Measurements from ENCODE around the gene EBF3. TPM values are rescaled to one million over a fixed set of nuclear protein-coding genes. Genes with fewer than 3 reads are reported as not detected.

Gene EBF3
- total RNA-seq, 2 donors from 2014 or later: 0.12 to 0.80 TPM

GRCh38 chr10:129912166-129912917 lies 51.7 kb downstream of the EBF3 start:
- Histone ChIP-seq H3K9me3 (no peaks in the 10 kb centered on the region), H3K9ac (ENCODE audit: low read depth in 2 of 2, low read length in 2 of 2) (no peak overlapping the region), H3K27me3 (no peaks in the 10 kb centered on the region), H3K4me3 (no peak overlapping the region), H3K4me1 (no peaks in the 10 kb centered on the region), H3K36me3 (no peaks in the 10 kb centered on the region), H3K27ac (no peak overlapping the region)
- intact Hi-C loops (cut with DNase I): no loop called here
- TF ChIP-seq, protein P1, sequence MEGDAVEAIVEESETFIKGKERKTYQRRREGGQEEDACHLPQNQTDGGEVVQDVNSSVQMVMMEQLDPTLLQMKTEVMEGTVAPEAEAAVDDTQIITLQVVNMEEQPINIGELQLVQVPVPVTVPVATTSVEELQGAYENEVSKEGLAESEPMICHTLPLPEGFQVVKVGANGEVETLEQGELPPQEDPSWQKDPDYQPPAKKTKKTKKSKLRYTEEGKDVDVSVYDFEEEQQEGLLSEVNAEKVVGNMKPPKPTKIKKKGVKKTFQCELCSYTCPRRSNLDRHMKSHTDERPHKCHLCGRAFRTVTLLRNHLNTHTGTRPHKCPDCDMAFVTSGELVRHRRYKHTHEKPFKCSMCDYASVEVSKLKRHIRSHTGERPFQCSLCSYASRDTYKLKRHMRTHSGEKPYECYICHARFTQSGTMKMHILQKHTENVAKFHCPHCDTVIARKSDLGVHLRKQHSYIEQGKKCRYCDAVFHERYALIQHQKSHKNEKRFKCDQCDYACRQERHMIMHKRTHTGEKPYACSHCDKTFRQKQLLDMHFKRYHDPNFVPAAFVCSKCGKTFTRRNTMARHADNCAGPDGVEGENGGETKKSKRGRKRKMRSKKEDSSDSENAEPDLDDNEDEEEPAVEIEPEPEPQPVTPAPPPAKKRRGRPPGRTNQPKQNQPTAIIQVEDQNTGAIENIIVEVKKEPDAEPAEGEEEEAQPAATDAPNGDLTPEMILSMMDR (IDR thresholded peaks at IDR 0.05): no peak
- DNase-seq: no peak

- Histone ChIP-seq H3K27me3 (no peaks in the 10 kb centered on the region), H3K4me3 (no peak overlapping the region), H3K9me3 (no peaks in the 10 kb centered on the region), H3K9ac (ENCODE audit: low read depth in 2 of 2, low read length in 2 of 2) (no peak overlapping the region), H3K27ac (no peak overlapping the region), H3K4me1 (no peaks in the 10 kb centered on the region), H3K36me3 (no peaks in the 10 kb centered on the region)
- DNase-seq: no peak
- intact Hi-C loops (cut with DNase I): no loop called here
- TF ChIP-seq, protein P1 (IDR thresholded peaks at IDR 0.05): no peak
Observed at GRCh38 chr10:129911451-129912165, 52.5 kb downstream of the EBF3 start.

- Histone ChIP-seq H3K27me3 (no peaks in the 10 kb centered on the region), H3K36me3 (no peaks in the 10 kb centered on the region), H3K27ac (no peak overlapping the region), H3K9me3 (no peaks in the 10 kb centered on the region), H3K4me3 (no peak overlapping the region), H3K9ac (ENCODE audit: low read depth in 2 of 2, low read length in 2 of 2) (no peak overlapping the region), H3K4me1 (no peaks in the 10 kb centered on the region)
- no peak for DNase-seq
- intact Hi-C loops (cut with DNase I): no loop called here
- TF ChIP-seq, protein P1 (IDR thresholded peaks at IDR 0.05): no peak
Observed at GRCh38 chr10:129910861-129911260, 53.2 kb downstream of the EBF3 start.

DNA sequence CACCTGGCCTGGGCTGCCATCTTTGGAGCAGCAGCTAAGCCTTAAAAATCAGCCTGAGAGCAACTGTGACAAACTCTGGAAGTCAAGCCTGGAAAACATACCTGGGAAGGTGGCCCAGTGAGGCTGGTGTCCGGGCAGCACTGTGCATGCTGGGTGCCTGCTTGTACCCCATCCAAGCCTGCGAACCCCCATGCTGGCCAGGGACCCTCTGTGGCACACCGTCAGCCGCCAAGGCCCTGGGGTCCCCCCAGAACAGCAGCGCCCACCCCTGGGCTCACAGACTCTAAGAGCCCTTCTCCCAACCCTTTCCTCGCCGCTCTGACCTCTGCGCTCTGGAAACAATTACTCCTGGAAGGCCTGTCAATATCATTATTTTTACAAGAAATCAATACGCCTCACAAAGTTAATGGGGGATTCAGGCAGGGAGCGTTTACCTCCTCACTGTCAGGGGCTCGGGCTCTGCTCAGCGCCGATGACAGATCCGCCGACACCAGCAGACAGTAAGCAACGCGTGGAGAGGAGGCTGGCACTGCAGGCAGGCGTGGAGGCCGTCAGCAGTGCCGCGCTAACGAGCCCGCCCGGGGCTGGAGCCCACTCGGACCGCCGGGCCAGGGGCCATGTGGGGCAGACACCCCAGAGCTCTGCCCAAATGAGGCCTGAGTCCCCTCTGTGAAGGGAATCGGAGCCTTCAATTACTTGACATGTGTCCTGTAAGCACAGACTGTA lies 54.4 kb downstream of the EBF3 start:
- intact Hi-C loops (cut with DNase I): no loop called here
- Histone ChIP-seq H3K4me1 (no peaks in the 10 kb centered on the region), H3K36me3 (no peaks in the 10 kb centered on the region), H3K9ac (ENCODE audit: low read depth in 2 of 2, low read length in 2 of 2) (no peak overlapping the region), H3K27ac (no peak overlapping the region), H3K4me3 (no peak overlapping the region), H3K27me3 (no peaks in the 10 kb centered on the region), H3K9me3 (no peaks in the 10 kb centered on the region)
- TF ChIP-seq, protein P1 (IDR thresholded peaks at IDR 0.05): no peak
- no peak for DNase-seq

DNA sequence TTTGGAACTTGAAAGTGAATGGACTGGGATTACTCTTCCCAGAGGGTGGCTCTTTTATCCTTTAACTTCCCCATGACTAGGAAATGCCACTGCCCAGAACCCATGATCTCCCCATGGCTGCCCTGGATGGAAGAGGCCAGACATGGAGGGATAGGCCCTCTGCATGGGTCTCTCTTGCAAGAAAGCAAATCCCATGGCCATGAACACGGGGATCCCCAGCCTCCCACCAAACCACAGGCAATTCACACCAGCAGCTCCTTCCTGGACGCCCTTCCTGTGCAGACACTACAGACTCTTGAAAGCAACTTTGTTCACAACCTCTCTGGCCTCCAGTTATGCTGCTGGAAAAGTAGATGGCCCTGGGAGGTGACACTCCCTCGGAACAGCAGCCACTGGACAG lies 55.0 kb downstream of the EBF3 start:
- Histone ChIP-seq H3K36me3 (no peaks in the 10 kb centered on the region), H3K4me1 (no peaks in the 10 kb centered on the region), H3K9me3 (no peaks in the 10 kb centered on the region), H3K27ac (no peak overlapping the region), H3K4me3 (no peak overlapping the region), H3K27me3 (no peaks in the 10 kb centered on the region), H3K9ac (ENCODE audit: low read depth in 2 of 2, low read length in 2 of 2) (no peak overlapping the region)
- intact Hi-C loops (cut with DNase I): no loop called here
- TF ChIP-seq, protein P1 (IDR thresholded peaks at IDR 0.05): no peak
- DNase-seq: no peak

Data from colonic mucosa (tissue), 4 donors.